GM23248 (cell line): Measurements from ENCODE around the gene GABRG3. TPM values are rescaled to one million over a fixed set of nuclear protein-coding genes. Genes with fewer than 3 reads are reported as not detected.

Experiments used
- DNase-seq: peaks from one replicate; pipeline ENCODE4 v3.0.0-alpha.2; 2015
- H2AFZ ChIP-seq: fragments of 200-600 bp; sonication (generic); 2 replicates; pipeline ENCODE4 v1.6.1; 2016; ENCODE audit warnings: antibody characterized with exemption
- H3F3A ChIP-seq: fragments of 200-600 bp; sonication (generic); 2 replicates; pipeline ENCODE4 v1.6.1; 2016; ENCODE audit warnings: mild to moderate bottlenecking, antibody characterized with exemption, mixed run types; ENCODE audit not compliant: insufficient read depth
- H3K27ac ChIP-seq: fragments of 200-600 bp; sonication (generic); 2 replicates; pipeline ENCODE4 v1.5.1; 2016; ENCODE audit warnings: mild to moderate bottlenecking
- H3K27me3 ChIP-seq: fragments of 200-600 bp; sonication (generic); replicated peaks from 2 replicates; pipeline ENCODE4 v1.6.1; 2016; ENCODE audit warnings: mild to moderate bottlenecking; ENCODE audit not compliant: insufficient read depth
- H3K36me3 ChIP-seq: fragments of 200-600 bp; sonication (generic); 2 replicates; pipeline ENCODE4 v1.6.1; 2016; ENCODE audit warnings: low read depth, mild to moderate bottlenecking
- H3K4me1 ChIP-seq: fragments of 200-600 bp; sonication (generic); 2 replicates; pipeline ENCODE4 v1.6.1; 2016; ENCODE audit warnings: mild to moderate bottlenecking; ENCODE audit not compliant: insufficient read depth
- H3K4me2 ChIP-seq: fragments of 200-600 bp; sonication (generic); one replicate; pipeline ENCODE4 v1.6.1; 2016; ENCODE audit warnings: mild to moderate bottlenecking; ENCODE audit not compliant: unreplicated experiment
- H3K4me3 ChIP-seq: fragments of 200-600 bp; sonication (generic); 2 replicates; pipeline ENCODE4 v1.5.1; 2016; ENCODE audit warnings: mild to moderate bottlenecking
- H3K79me2 ChIP-seq: fragments of 200-600 bp; sonication (generic); 2 replicates; pipeline ENCODE4 v1.6.1; 2016; ENCODE audit warnings: mild to moderate bottlenecking; ENCODE audit not compliant: insufficient read depth
- H3K9ac ChIP-seq: fragments of 200-600 bp; sonication (generic); 2 replicates; pipeline ENCODE4 v1.6.1; 2016; ENCODE audit warnings: mild to moderate bottlenecking
- H3K9me2 ChIP-seq: fragments of 200-600 bp; sonication (generic); 2 replicates; pipeline ENCODE4 v1.6.1; 2016; ENCODE audit warnings: mixed run types, mild to moderate bottlenecking, moderate library complexity; ENCODE audit not compliant: insufficient read depth
- H3K9me3 ChIP-seq: fragments of 200-600 bp; sonication (generic); one replicate; pipeline ENCODE4 v1.6.1; 2017; ENCODE audit warnings: low read depth
- H4K20me1 ChIP-seq: fragments of 200-600 bp; sonication (generic); 2 replicates; pipeline ENCODE4 v1.6.0; 2016; ENCODE audit not compliant: insufficient read depth
- EZH2 ChIP-seq: fragments of 200-600 bp; sonication (generic); IDR thresholded peaks from 2 replicates; pipeline ENCODE4 v1.6.1; 2018; ENCODE audit warnings: antibody characterized with exemption, mild to moderate bottlenecking; ENCODE audit not compliant: insufficient read depth, poor library complexity, severe bottlenecking
- EZH2phosphoT487 ChIP-seq: fragments of 200-600 bp; sonication (generic); IDR thresholded peaks from 2 replicates; pipeline ENCODE4 v1.6.1; 2018; ENCODE audit warnings: antibody characterized with exemption, moderate library complexity, mild to moderate bottlenecking, low read depth; ENCODE audit not compliant: insufficient read depth
- WGBS, 2 experiments: methylation state at CpG; one replicate each; pipeline ENCODE4 v1.1.6; 2015 to 2017; ENCODE audit warnings: low lambda C conversion rate in 2 of 2, low coverage in 1 of 2; ENCODE audit errors: missing lambda C conversion rate in 2 of 2; 5-methylcytosine and 5-hydroxymethylcytosine counted together
- in situ Hi-C: fragments of 300-500 bp; cut with MboI; formaldehyde crosslinking; loops from 2 replicates; pipeline ENCODE4 v1.15.0; 2020
- polyA plus RNA-seq: library from polyadenylated mRNA; unstranded; fragments of >200 nt; fragmentation: Nextera tagmentation; extraction: Ambion mirVana; gene quantifications from 2 replicates; pipeline ENCODE4 v1.2.1, GENCODE V29; 2016
- total RNA-seq: library from RNA; depleted of rRNA; stranded (reverse); fragments of >200 nt; shearing (Covaris generic); gene quantifications from 2 replicates; pipeline ENCODE4 v1.2.3, GENCODE V29; 2014

The GABRG3 gene
- total and polyA plus RNA-seq, 2 experiments from 2014 or later: not detected

DNA sequence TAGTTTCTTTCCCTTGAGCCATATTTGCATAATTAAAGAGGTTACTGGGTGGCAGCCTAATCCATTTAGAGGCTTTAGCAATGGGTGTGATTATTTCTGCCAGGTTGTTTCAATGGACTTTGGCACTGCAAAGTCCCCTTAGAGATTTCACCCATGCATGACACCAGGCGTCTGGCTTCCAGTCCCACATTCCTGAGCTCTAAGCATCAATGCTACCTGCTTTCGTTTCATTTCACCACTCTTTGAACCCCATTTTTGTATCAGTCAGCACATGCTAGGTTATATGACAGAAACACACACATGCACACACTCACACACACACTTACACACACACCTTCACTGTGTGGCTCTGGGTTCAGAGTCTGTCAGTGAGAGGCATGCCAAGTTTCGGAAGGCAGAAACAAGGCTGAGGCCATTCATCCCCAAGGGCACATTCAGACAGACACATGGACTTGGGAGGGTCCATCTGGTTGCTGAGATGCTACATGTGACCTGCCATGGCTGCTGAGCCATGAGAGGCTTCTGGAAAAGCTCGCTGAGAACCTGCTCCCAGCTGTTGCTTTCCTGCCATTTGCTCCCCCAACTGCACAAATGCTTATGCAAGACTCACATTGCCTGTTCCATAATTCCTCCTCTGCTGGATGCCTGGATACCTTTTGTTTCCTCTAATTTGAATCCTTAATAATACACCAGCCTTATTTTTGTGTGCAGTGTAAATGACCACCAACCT lies 354.1 kb downstream of the GABRG3 start:
- in situ Hi-C loops: no loop called here
- no peak overlapping the region for H3K9ac ChIP-seq
- DNase-seq: no peak
- WGBS, 2 experiments: 27 to 32% methylated on average over 4 of the region's 4 CpGs
- H3K9me2 ChIP-seq: no peaks in the 10 kb centered on the region
- H3K9me3 ChIP-seq: no peaks in the 10 kb centered on the region
- no peaks in the 10 kb centered on the region for H3F3A ChIP-seq
- no peaks in the 10 kb centered on the region for H3K4me1 ChIP-seq
- H4K20me1 ChIP-seq: no peaks in the 10 kb centered on the region
- no peaks in the 10 kb centered on the region for H3K79me2 ChIP-seq
- H3K4me3 ChIP-seq: no peak overlapping the region
- no peak overlapping the region for H3K27ac ChIP-seq
- no peaks in the 10 kb centered on the region for H3K36me3 ChIP-seq
- TF ChIP-seq EZH2phosphoT487 (no peak), EZH2 (no peak)
- no peak overlapping the region for H2AFZ ChIP-seq
- H3K4me2 ChIP-seq: no peak overlapping the region
- no peaks in the 10 kb centered on the region for H3K27me3 ChIP-seq

DNA sequence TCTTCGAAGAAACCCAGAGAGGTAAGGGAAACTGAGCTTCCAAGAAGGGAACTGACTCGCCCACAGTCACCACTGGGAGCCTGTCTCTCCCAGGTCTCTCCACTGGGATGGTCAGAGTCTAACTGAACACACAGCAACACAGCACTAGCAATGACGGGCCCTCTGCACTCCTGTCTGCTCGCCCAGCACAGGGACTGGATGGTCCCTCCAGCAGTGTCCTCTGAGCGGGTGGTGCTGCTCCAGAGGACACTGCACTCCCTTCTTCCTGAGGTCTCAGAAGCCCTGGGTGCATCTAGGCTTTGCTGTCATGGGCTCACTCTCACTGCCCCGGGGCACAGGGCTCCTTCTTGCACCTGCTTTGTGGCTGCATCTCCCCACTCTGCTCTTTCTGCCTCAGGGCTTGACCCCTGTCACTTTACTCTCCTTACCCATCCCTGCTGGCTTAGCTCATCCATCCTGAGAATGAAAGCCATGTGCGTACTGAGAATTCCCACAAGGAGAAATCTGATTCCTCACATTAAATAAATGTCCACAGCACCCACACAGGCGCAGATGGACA lies 356.6 kb downstream of the GABRG3 start:
- Histone ChIP-seq H3K27me3 (no peaks in the 10 kb centered on the region), H3K9me2 (no peaks in the 10 kb centered on the region), H2AFZ (no peak overlapping the region), H3K79me2 (no peaks in the 10 kb centered on the region), H3K4me2 (no peak overlapping the region), H3K27ac (no peak overlapping the region), H3K9me3 (no peaks in the 10 kb centered on the region), H4K20me1 (no peaks in the 10 kb centered on the region), H3K4me1 (no peaks in the 10 kb centered on the region), H3K36me3 (no peaks in the 10 kb centered on the region), H3K4me3 (no peak overlapping the region), H3K9ac (no peak overlapping the region), H3F3A (no peaks in the 10 kb centered on the region)
- TF ChIP-seq EZH2 (no peak), EZH2phosphoT487 (no peak)
- in situ Hi-C loops: no loop called here
- WGBS, 2 experiments: 31 to 34% methylated on average over 8 of the region's 8 CpGs
- no peak for DNase-seq

DNA sequence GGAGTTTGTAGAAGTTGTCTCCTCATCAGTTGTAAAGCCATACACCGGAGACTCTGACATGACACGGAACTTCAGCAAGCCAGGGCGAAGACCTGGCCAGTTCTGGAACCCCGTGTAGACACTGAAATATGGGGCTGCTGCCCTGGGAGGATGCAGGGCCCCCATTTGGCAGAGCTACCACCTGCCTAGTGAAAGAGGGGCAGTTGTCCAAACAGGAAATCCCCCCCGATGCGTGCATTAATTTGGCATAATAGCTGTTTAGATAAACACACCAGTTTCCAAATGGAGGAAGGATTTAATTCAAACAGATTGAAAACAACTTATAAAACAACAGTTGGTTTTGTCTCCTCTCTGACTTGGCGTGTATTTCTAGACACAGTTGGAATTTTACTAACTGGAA lies 357.2 kb downstream of the GABRG3 start:
- H3K9me3 ChIP-seq: no peaks in the 10 kb centered on the region
- no peak overlapping the region for H3K9ac ChIP-seq
- no peaks in the 10 kb centered on the region for H3K9me2 ChIP-seq
- H3K36me3 ChIP-seq: no peaks in the 10 kb centered on the region
- H3K4me3 ChIP-seq: no peak overlapping the region
- DNase-seq: no peak
- no peaks in the 10 kb centered on the region for H3K79me2 ChIP-seq
- H3K27ac ChIP-seq: no peak overlapping the region
- H3K4me1 ChIP-seq: no peaks in the 10 kb centered on the region
- H2AFZ ChIP-seq: no peak overlapping the region
- in situ Hi-C loops: no loop called here
- H3F3A ChIP-seq: no peaks in the 10 kb centered on the region
- H3K4me2 ChIP-seq: no peak overlapping the region
- TF ChIP-seq EZH2phosphoT487 (no peak), EZH2 (no peak)
- 12 to 16% methylated on average over 7 of the region's 7 CpGs for WGBS, 2 experiments
- no peaks in the 10 kb centered on the region for H3K27me3 ChIP-seq
- no peaks in the 10 kb centered on the region for H4K20me1 ChIP-seq

DNA sequence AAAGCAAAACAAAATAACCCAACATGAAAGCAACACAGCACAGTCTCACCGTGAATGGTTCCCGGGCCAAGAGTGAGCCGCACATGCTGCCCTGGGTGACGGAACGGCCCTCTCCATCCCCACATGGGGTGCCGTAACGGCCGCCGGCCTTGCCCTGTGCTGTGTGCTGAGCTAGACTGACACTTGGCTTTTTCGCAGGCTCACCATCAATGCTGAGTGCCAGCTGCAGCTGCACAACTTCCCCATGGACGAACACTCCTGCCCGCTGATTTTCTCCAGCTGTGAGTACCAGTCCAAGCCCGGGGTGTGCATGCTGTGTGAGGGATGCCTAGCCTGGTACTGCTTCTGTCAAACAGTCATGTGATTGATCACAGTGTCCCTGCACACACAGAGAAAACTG lies 357.6 kb downstream of the GABRG3 start:
- WGBS, 2 experiments: 5 to 11% methylated on average over 13 of the region's 13 CpGs

More for the DNA sequence above, 357.6 kb downstream of the GABRG3 start:
- no peaks in the 10 kb centered on the region for H3K4me1 ChIP-seq
- no peak overlapping the region for H3K4me2 ChIP-seq
- no peaks in the 10 kb centered on the region for H3K9me3 ChIP-seq
- no peak overlapping the region for H2AFZ ChIP-seq
- H3K79me2 ChIP-seq: no peaks in the 10 kb centered on the region
- no peak overlapping the region for H3K4me3 ChIP-seq
- no peaks in the 10 kb centered on the region for H4K20me1 ChIP-seq
- no peaks in the 10 kb centered on the region for H3F3A ChIP-seq
- no peaks in the 10 kb centered on the region for H3K36me3 ChIP-seq
- H3K9me2 ChIP-seq: no peaks in the 10 kb centered on the region
- in situ Hi-C loops: no loop called here
- TF ChIP-seq EZH2phosphoT487 (no peak), EZH2 (no peak)
- DNase-seq: no peak
- H3K9ac ChIP-seq: no peak overlapping the region
- H3K27ac ChIP-seq: no peak overlapping the region
- H3K27me3 ChIP-seq: no peaks in the 10 kb centered on the region
